Loucy (cell line): ENCODE data around the gene PLOD3.

Experiments used
- H2AFZ ChIP-seq: fragments of 200-600 bp; sonication (generic); 2 replicates; pipeline ENCODE4 v1.6.0; 2016; ENCODE audit warnings: antibody characterized with exemption, mild to moderate bottlenecking, low read length, moderate library complexity
- H3F3A ChIP-seq: fragments of 200-600 bp; 2 replicates; pipeline ENCODE4 v1.6.0; 2016; ENCODE audit warnings: antibody characterized with exemption, low read depth, mild to moderate bottlenecking
- H3K27me3 ChIP-seq: fragments of 200-600 bp; sonication (generic); 2 replicates; pipeline ENCODE4 v1.6.1; 2014; ENCODE audit warnings: low read length, mild to moderate bottlenecking; ENCODE audit not compliant: insufficient read depth, poor library complexity, severe bottlenecking
- H3K36me3 ChIP-seq: fragments of 200-600 bp; sonication (generic); 2 replicates; pipeline ENCODE4 v1.6.1; 2016; ENCODE audit warnings: low read length; ENCODE audit not compliant: insufficient read depth
- H3K4me1 ChIP-seq: fragments of 200-600 bp; sonication (generic); 2 replicates; pipeline ENCODE4 v1.5.1; 2014; ENCODE audit warnings: low read length, mild to moderate bottlenecking; ENCODE audit not compliant: insufficient read depth, poor library complexity, severe bottlenecking
- H3K4me2 ChIP-seq: fragments of 200-600 bp; sonication (generic); 2 replicates; pipeline ENCODE4 v1.6.0; 2014; ENCODE audit warnings: antibody characterized with exemption, low read length, low read depth, mild to moderate bottlenecking; ENCODE audit not compliant: poor library complexity, severe bottlenecking
- H3K4me3 ChIP-seq: fragments of 200-600 bp; sonication (generic); 2 replicates; pipeline ENCODE4 v1.5.1; 2014; ENCODE audit warnings: low read length, mild to moderate bottlenecking, mixed read lengths; ENCODE audit not compliant: poor library complexity, severe bottlenecking
- H3K79me2 ChIP-seq: fragments of 200-600 bp; sonication (generic); 2 replicates; pipeline ENCODE4 v1.6.1; 2014; ENCODE audit warnings: low read length; ENCODE audit not compliant: insufficient read depth
- H3K9ac ChIP-seq: fragments of 200-600 bp; sonication (generic); 2 replicates; pipeline ENCODE4 v1.6.0; 2014; ENCODE audit warnings: mild to moderate bottlenecking, low read depth, low read length, moderate library complexity; ENCODE audit not compliant: poor library complexity, severe bottlenecking
- H3K9me2 ChIP-seq: fragments of 200-600 bp; sonication (generic); replicated peaks from 2 replicates; pipeline ENCODE4 v1.6.1; 2016; ENCODE audit warnings: low read depth, low read length, mixed read lengths
- H3K9me3 ChIP-seq: fragments of 200-600 bp; sonication (generic); 2 replicates; pipeline ENCODE4 v1.6.1; 2014; ENCODE audit warnings: mild to moderate bottlenecking, antibody characterized with exemption, low read length, low read depth; ENCODE audit not compliant: insufficient read depth
- H4K20me1 ChIP-seq: fragments of 200-600 bp; sonication (generic); 2 replicates; pipeline ENCODE4 v1.6.0; 2014; ENCODE audit warnings: antibody characterized with exemption, low read length, mild to moderate bottlenecking; ENCODE audit not compliant: insufficient read depth, poor library complexity, severe bottlenecking
- CTCF ChIP-seq: fragments of 200-600 bp; sonication (generic); conservative IDR thresholded peaks from 2 replicates; pipeline ENCODE4 v1.5.1; 2014; ENCODE audit warnings: mild to moderate bottlenecking, antibody characterized with exemption, low read length
- EZH2phosphoT487 ChIP-seq: fragments of 200-600 bp; IDR thresholded peaks from 2 replicates; pipeline ENCODE4 v1.6.1; 2018; ENCODE audit warnings: antibody characterized with exemption, mild to moderate bottlenecking, moderate library complexity, borderline replicate concordance

Gene PLOD3

GRCh38 chr7:101241015-101241363 is 23.6 kb upstream of the PLOD3 start:
- Histone ChIP-seq H2AFZ (no peak overlapping the region), H3K9me2 (no peaks in the 10 kb centered on the region), H4K20me1 (peaks cover 19% of the 10 kb centered on the region), H3K9me3 (no peaks in the 10 kb centered on the region), H3K27me3 (no peaks in the 10 kb centered on the region), H3F3A (no peaks in the 10 kb centered on the region), H3K4me2 (no peak overlapping the region), H3K36me3 (no peaks in the 10 kb centered on the region), H3K4me3 (no peak overlapping the region), H3K79me2 (peaks cover 33% of the 10 kb centered on the region), H3K9ac (no peak overlapping the region), H3K4me1 (peaks cover 7% of the 10 kb centered on the region)
- no peak for TF ChIP-seq CTCF
- TF ChIP-seq EZH2phosphoT487 = no peak

DNA sequence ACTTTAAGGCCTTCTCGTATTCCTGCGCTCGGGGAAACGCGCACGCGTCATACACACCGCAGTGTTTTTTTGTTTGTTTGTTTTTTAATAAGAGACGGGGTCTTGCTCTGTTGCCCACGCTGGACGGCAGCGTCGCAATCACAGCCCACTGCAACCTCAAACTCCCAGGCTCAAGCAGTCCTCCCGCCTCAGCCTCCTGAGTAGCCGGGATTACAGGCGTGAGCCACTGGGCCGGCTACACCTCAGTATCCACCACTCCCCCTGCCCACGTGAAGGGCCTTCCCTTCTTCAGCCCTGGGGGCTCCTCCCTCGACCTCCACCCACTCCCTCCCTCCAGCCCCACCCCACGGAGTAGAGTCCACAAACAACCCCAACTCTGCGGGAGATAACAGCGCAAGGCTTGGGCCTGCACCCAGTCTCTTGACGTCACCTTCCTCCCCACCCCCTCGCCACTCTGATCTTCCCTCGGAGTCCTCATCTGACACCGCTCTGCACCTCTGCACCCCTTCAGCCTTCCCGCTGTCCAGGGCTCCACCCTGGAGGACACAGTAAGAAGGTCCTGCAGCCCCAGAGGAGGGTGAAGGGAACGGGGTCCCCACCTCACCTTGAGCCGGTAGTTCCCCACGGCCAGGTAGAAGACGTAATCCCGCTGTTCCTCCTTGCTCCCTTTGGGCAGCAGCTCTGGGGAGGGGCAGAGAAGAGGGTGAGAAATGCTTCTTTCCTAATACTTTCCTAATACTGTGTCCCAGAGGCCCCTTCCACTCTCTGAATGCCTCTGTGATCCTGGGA is 23.0 kb upstream of the PLOD3 start:
- H4K20me1 ChIP-seq = peaks cover 13% of the 10 kb centered on the region
- H3K9ac ChIP-seq = no peak overlapping the region
- no peaks in the 10 kb centered on the region for H3K27me3 ChIP-seq
- no peaks in the 10 kb centered on the region for H3K9me3 ChIP-seq
- H3K9me2 ChIP-seq = no peaks in the 10 kb centered on the region
- no peak overlapping the region for H3K4me3 ChIP-seq
- TF ChIP-seq EZH2phosphoT487 (no peak), CTCF (no peak)
- no peaks in the 10 kb centered on the region for H3K36me3 ChIP-seq
- no peaks in the 10 kb centered on the region for H3F3A ChIP-seq
- H2AFZ ChIP-seq = no peak overlapping the region
- peaks cover 27% of the 10 kb centered on the region for H3K79me2 ChIP-seq
- no peak overlapping the region for H3K4me2 ChIP-seq
- H3K4me1 ChIP-seq = peaks cover 7% of the 10 kb centered on the region

DNA sequence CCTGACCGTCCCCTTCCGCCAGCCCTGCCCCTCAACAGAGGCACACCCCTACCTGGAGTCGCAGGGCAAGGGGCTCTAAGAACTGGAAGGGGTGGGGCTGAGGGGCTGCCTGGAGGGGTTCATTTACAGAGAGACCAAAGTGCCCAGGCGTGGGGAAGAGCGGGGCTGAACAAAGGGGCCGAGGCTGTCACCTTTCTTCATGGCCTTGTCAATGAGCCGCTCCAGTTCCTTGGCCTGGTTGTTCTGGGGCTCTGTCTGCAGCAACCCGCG is 22.5 kb upstream of the PLOD3 start:
- peaks cover 10% of the 10 kb centered on the region for H4K20me1 ChIP-seq
- H3K4me3 ChIP-seq = no peak overlapping the region
- H2AFZ ChIP-seq = no peak overlapping the region
- no peaks in the 10 kb centered on the region for H3K36me3 ChIP-seq
- no peaks in the 10 kb centered on the region for H3K9me3 ChIP-seq
- no peaks in the 10 kb centered on the region for H3F3A ChIP-seq
- H3K4me2 ChIP-seq = no peak overlapping the region
- H3K9ac ChIP-seq = no peak overlapping the region
- no peaks in the 10 kb centered on the region for H3K27me3 ChIP-seq
- peaks cover 25% of the 10 kb centered on the region for H3K79me2 ChIP-seq
- no peaks in the 10 kb centered on the region for H3K9me2 ChIP-seq
- H3K4me1 ChIP-seq = peaks cover 7% of the 10 kb centered on the region
- TF ChIP-seq CTCF (no peak), EZH2phosphoT487 (no peak)
